Sigmoid colon (tissue), 7 donors: ENCODE results near the gene NENF. TPM values are rescaled to one million over a fixed set of nuclear protein-coding genes. Genes with fewer than 3 reads are reported as not detected.

ENCODE experiments used
- DNase-seq: peaks from one replicate; pipeline ENCODE4 v3.0.0-alpha.2; 2019
- H3K27ac ChIP-seq, 4 donors: fragments of 200-600 bp; sonication (generic); one replicate each; pipeline ENCODE4 v1.5.1; 2016 to 2019; ENCODE audit warnings: mild to moderate bottlenecking in 1 of 4
- H3K27me3 ChIP-seq, 3 donors: fragments of 200-600 bp; sonication (generic); one replicate each; pipeline ENCODE4 v1.5.1; 2019; ENCODE audit warnings: mild to moderate bottlenecking in 1 of 3
- H3K36me3 ChIP-seq, 4 donors: fragments of 200-600 bp; sonication (generic); one replicate each; pipeline ENCODE4 v1.5.1; 2016 to 2019
- H3K4me1 ChIP-seq, 4 donors: fragments of 200-600 bp; sonication (generic); one replicate each; pipeline ENCODE4 v1.5.1; 2017 to 2019
- H3K4me3 ChIP-seq, 4 donors: fragments of 200-600 bp; sonication (generic); one replicate each; pipeline ENCODE4 v1.5.1; 2017 to 2019; ENCODE audit warnings: mild to moderate bottlenecking in 2 of 4, moderate library complexity in 1 of 4
- H3K9me3 ChIP-seq, 4 donors: fragments of 200-600 bp in 3 of 4; sonication (generic) in 3 of 4; one replicate each; pipeline versions ENCODE4 v1.5.1 to v1.6.1; 2013 to 2019
- EP300 ChIP-seq, 4 donors: sonication (generic); formaldehyde crosslinking; IDR thresholded peaks; one replicate each; pipeline ENCODE4 v1.6.1; 2017; ENCODE audit warnings: antibody characterized with exemption in 4 of 4
- POLR2A ChIP-seq, 2 donors: fragments of 450-650 bp; IDR thresholded peaks; one replicate each; pipeline ENCODE4 v1.6.1; 2016; ENCODE audit warnings: antibody characterized with exemption in 2 of 2, mild to moderate bottlenecking in 2 of 2, moderate library complexity in 2 of 2
- POLR2AphosphoS5 ChIP-seq, 4 donors: sonication (generic); formaldehyde crosslinking; IDR thresholded peaks; one replicate each; pipeline ENCODE4 v1.6.1; 2017; ENCODE audit warnings: antibody characterized with exemption in 4 of 4
- WGBS, 2 donors: extraction: QIAGEN DNeasy Blood & Tissue Kit; methylation state at CpG; one replicate each; pipeline ENCODE4 v1.1.7; 2013; 5-methylcytosine and 5-hydroxymethylcytosine counted together
- intact Hi-C: fragments of 100-400 bp; cut with DNase I; formaldehyde crosslinking; loops from one replicate; pipeline ENCODE4 v1.15.1; 2023
- polyA plus RNA-seq, 3 donors: library from polyadenylated mRNA; stranded (reverse); fragments of 200-250 nt; gene quantifications; one replicate each; pipeline ENCODE4 v1.2.3, GENCODE V29; 2013
- total RNA-seq, 4 donors: library from RNA; depleted of rRNA; stranded (reverse); fragments of >200 nt; gene quantifications; one replicate each; pipeline ENCODE4 v1.1.0, GENCODE V29; 2016
- TF ChIP-seq, protein P1 (sequence below), 4 experiments: fragments of 450-650 bp in 3 of 4; fragments of 200-600 bp in 1 of 4; IDR thresholded peaks; one replicate each; pipeline ENCODE4 v1.5.1; 2016 to 2019; ENCODE audit warnings: antibody characterized with exemption in 4 of 4, mild to moderate bottlenecking in 3 of 4, moderate library complexity in 2 of 4
- donor health status: healthy with polysubstance abuse.
- donor health status: Bipolar disorder and iron deficiency.
- donor health status: healthy.

Gene NENF
- total and polyA plus RNA-seq, 7 donors = 27.0 to 136 (median 100) TPM

DNA sequence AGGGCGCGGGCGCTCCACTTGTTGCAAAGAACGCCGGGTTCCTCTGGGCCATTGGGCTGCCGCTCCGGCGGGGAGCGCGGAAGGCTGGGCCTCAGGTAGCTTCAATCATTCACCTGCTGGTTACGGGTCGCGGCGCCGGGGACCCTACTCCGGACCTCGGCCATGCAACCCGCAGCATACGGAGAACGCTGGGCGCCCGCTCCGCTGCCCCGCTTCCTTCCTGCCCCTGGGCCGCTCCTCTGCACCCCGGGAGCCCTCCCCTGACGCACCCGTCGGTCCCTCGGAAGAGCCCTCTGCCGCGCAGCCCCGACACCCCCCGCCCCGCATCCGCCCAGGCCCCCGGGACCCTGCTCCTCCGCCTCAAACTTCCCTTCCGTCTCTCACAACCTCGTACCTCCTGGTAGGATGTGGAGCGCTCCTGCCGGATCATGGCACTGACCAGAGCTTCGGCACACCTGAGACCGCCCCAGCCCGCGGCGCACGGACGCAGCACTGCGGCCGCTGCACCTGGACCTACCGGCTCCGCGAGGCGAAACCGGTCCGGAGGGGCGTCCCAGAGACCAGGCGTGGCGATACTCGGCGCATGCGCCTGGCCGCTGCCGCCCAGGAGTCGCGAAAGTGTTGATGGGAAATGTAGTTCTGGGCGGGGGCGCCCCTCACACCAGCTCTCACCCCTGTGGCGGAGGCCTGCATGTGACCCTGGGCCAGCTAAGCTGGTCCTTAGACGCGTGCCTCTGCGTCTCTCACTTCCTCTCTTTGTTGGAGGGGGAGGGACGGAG, 18.2 kb upstream of the NENF start, which contains the start of gene PACC1:
PACC1 (minus strand) TSS at position 559 of the 779 bp plus-strand sequence; CDS start at position 430, 129 bp downstream.
- DNase-seq = peak; percentile 94
- H3K9me3 ChIP-seq = no peaks in the 10 kb centered on the region
- WGBS, 2 donors = 0 to 1% methylated on average over 74 of the region's 74 CpGs
- H3K27me3 ChIP-seq = no peaks in the 10 kb centered on the region
- peaks cover 0 to 13% (median 7%) of the 10 kb centered on the region in 4 donors for H3K4me1 ChIP-seq
- H3K27ac ChIP-seq = peak within 1 kb of the TSS; percentile 49 to 67 (median 60)
- intact Hi-C loops = no loop called here
- H3K4me3 ChIP-seq = peak within 1 kb of the TSS; percentile 72 to 96 (median 80)
- peaks cover 0 to 21% (median 9%) of the 10 kb centered on the region in 4 donors for H3K36me3 ChIP-seq
- TF ChIP-seq EP300 (IDR thresholded peaks at IDR 0.05) = no peak
- peak; percentile 29 to 76 (median 48) for TF ChIP-seq POLR2AphosphoS5 (IDR thresholded peaks at IDR 0.05)

DNA sequence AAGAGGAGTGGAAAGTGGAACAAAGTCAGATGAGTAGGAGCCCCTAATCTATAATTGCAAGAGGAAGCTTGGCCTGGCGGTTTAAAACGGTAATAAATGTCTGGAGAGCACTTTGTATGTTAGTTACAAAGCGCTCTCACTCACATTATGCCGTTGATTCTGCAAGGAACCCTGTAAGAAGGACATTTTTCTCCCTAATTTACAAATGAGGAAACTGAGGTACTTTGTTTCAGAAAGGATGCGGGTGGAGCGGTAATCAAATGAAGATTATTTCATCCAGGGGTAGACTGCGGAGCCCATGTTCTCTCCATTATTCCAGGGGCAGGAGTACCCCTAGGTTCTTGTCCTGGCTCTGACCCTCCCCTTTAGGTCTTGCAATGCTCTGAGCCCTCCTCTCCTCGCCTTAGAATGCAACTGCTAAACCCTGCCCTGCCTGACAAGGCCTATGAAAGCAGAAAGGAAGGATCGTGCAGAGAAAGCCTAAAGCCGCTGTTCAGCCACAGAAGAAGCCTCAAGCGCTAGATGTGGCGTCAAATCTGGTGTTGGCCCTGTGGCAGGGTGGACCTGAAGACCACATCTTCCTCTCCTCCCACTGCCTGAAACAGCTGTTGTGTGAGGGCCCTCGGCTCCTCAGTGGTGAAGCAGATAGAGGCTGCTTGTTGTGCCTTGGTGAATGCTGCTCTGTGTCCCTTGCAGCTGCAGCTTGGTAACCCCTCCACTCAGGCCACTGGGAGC, 17.4 kb upstream of the NENF start:
- TF ChIP-seq, protein P1, sequence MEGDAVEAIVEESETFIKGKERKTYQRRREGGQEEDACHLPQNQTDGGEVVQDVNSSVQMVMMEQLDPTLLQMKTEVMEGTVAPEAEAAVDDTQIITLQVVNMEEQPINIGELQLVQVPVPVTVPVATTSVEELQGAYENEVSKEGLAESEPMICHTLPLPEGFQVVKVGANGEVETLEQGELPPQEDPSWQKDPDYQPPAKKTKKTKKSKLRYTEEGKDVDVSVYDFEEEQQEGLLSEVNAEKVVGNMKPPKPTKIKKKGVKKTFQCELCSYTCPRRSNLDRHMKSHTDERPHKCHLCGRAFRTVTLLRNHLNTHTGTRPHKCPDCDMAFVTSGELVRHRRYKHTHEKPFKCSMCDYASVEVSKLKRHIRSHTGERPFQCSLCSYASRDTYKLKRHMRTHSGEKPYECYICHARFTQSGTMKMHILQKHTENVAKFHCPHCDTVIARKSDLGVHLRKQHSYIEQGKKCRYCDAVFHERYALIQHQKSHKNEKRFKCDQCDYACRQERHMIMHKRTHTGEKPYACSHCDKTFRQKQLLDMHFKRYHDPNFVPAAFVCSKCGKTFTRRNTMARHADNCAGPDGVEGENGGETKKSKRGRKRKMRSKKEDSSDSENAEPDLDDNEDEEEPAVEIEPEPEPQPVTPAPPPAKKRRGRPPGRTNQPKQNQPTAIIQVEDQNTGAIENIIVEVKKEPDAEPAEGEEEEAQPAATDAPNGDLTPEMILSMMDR (IDR thresholded peaks at IDR 0.05) = no peak
- TF ChIP-seq POLR2AphosphoS5 (IDR thresholded peaks at IDR 0.05) (no peak), EP300 (IDR thresholded peaks at IDR 0.05) (no peak)
- no peaks in the 10 kb centered on the region for H3K27me3 ChIP-seq

DNA sequence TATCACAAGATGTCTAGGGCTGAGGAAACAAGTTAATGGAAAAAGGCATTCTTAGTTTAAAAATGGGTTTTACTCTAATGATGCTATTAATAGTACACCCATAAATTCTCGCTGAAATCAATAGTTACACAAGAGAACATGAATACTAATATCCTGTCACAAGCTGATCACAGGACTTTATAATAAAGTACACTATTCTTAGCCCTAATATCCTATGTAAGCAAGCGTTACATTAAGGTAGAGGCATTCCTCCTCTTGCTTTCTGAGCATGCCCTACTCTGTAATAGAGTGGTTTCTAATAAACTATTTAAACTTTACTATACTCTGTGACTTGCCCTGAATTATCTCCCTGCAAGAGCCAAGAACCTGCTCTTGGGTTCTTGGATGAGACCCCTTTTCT, 11.6 kb upstream of the NENF start:
- WGBS, 2 donors = 83 to 87% methylated on average over 2 of the region's 2 CpGs
- intact Hi-C loops = no loop called here
- H3K27ac ChIP-seq = no peak overlapping the region
- no peaks in the 10 kb centered on the region for H3K4me1 ChIP-seq
- TF ChIP-seq, protein P1 (IDR thresholded peaks at IDR 0.05) = no peak
- TF ChIP-seq POLR2A (IDR thresholded peaks at IDR 0.05) = no peak
- TF ChIP-seq POLR2AphosphoS5 (IDR thresholded peaks at IDR 0.05) = no peak
- TF ChIP-seq EP300 (IDR thresholded peaks at IDR 0.05) = no peak
- H3K4me3 ChIP-seq = no peak overlapping the region
- no peaks in the 10 kb centered on the region for H3K36me3 ChIP-seq
- H3K9me3 ChIP-seq = no peaks in the 10 kb centered on the region
- no peak for DNase-seq
- H3K27me3 ChIP-seq = peaks cover 0 to 2% (median 0%) of the 10 kb centered on the region in 3 donors

More for the DNA sequence above, 17.4 kb upstream of the NENF start:
- 54 to 60% methylated on average over 13 of the region's 13 CpGs for WGBS, 2 donors
- peaks cover 0 to 13% (median 7%) of the 10 kb centered on the region in 4 donors for H3K4me1 ChIP-seq
- H3K27ac ChIP-seq = peak overlapping the region; percentile 31 to 65 (median 52)
- peaks cover 0 to 14% (median 2%) of the 10 kb centered on the region in 4 donors for H3K36me3 ChIP-seq
- no peaks in the 10 kb centered on the region for H3K9me3 ChIP-seq
- no peak for DNase-seq
- intact Hi-C loops = no loop called here
- peak overlapping the region; percentile 72 to 96 (median 80) for H3K4me3 ChIP-seq

DNA sequence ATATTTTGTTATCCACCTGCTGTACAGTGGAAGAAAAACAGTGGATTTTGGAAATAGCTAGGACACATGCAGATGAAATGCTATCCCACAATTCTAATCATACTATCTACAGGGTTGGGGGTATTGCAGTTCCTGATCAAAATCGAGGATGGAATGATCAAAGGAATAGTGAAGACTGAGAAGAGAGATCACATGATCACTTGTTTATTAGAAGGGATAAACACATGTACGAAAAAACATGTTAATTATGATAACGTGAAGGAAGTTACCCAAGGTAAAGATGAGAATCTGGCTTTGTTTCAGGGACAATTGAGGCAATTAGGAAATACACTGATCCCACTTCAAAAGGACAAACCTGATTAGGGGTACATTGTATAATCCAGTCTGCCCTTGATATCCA, 8.8 kb upstream of the NENF start:
- TF ChIP-seq EP300 (IDR thresholded peaks at IDR 0.05) (no peak), POLR2A (IDR thresholded peaks at IDR 0.05) (no peak), POLR2AphosphoS5 (IDR thresholded peaks at IDR 0.05) (no peak)
- TF ChIP-seq, protein P1 (IDR thresholded peaks at IDR 0.05) = no peak
- Histone ChIP-seq H3K27ac (no peak overlapping the region), H3K27me3 (peaks cover 0 to 2% (median 0%) of the 10 kb centered on the region in 3 donors), H3K4me3 (no peak overlapping the region), H3K4me1 (no peaks in the 10 kb centered on the region), H3K36me3 (no peaks in the 10 kb centered on the region), H3K9me3 (no peaks in the 10 kb centered on the region)
- 78 to 80% methylated on average over 3 of the region's 3 CpGs for WGBS, 2 donors
- no peak for DNase-seq
- intact Hi-C loops = no loop called here

DNA sequence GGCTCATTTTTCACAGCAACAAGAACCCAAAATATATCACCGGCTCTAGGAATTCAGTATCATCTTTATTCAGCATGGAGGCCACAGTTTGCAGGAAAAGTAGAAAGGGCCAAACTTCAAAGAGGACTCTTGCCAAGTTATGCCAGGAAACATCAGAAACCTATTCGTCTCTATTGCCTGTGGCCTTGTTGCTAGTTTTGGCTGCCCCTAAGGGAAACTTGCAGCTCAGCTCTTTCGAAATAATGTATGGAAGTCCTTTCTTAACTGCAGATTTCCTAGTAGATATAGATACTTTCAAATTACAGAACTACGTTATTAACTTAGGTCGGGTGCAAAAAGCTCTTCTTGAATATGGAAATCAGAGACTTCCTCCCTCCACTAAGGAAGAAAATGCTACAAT, 4.2 kb upstream of the NENF start:
- H3K9me3 ChIP-seq = no peaks in the 10 kb centered on the region
- intact Hi-C loops = no loop called here
- 84% methylated on average over 5 of the region's 5 CpGs for WGBS, 2 donors
- H3K4me1 ChIP-seq = peaks cover 0 to 6% (median under 1%) of the 10 kb centered on the region in 4 donors
- no peak for DNase-seq
- no peaks in the 10 kb centered on the region for H3K27me3 ChIP-seq
- TF ChIP-seq POLR2A (IDR thresholded peaks at IDR 0.05) (no peak), EP300 (IDR thresholded peaks at IDR 0.05) (no peak), POLR2AphosphoS5 (IDR thresholded peaks at IDR 0.05) (no peak)
- TF ChIP-seq, protein P1 (IDR thresholded peaks at IDR 0.05) = no peak
- H3K36me3 ChIP-seq = no peaks in the 10 kb centered on the region
- no peak overlapping the region for H3K27ac ChIP-seq
- H3K4me3 ChIP-seq = no peak overlapping the region
